GM18861 (cell line): ENCODE data around the gene SEPSECS.

Experiments used
- ATAC-seq: cut with Tn5 transposase; IDR thresholded peaks from one replicate; pipeline ENCODE4 v1.9.1; 2021; ENCODE audit not compliant: unreplicated experiment

Gene SEPSECS

GRCh38 chr4:25159837-25160713 lies at the start of gene SEPSECS:
Gene SEPSECS (minus strand): TSS chr4:25160449. CDS start chr4:25160369, 80 bp downstream.
- ATAC-seq = peak; percentile 84

GRCh38 chr4:25209702-25210101 lies 49.5 kb upstream of the SEPSECS start:
- ATAC-seq = no peak

- ATAC-seq = no peak
These were observed 47.7 kb upstream of the SEPSECS start for GRCh38 chr4:25207997-25208396.

- no peak for ATAC-seq
These were observed 38.5 kb upstream of the SEPSECS start for GRCh38 chr4:25198713-25199112.

DNA sequence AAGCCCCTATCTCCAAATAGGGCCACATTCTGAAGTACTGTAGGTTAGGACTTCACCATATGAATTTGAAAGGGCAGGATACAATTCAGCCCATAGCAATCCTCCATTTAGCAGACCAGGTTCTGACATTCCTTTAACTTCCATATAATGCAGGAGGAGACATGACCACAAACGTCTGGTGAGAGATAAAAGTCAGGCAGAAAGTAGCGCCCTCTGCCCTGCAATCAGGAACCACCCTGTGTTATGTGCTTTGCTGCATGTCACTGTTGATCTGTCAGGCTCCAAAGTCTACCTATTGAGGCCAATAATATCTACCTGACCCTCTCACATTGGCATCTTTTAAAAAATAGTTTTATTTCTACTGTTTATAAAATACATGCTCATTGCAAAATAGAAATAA lies 30.2 kb upstream of the SEPSECS start:
- no peak for ATAC-seq

DNA sequence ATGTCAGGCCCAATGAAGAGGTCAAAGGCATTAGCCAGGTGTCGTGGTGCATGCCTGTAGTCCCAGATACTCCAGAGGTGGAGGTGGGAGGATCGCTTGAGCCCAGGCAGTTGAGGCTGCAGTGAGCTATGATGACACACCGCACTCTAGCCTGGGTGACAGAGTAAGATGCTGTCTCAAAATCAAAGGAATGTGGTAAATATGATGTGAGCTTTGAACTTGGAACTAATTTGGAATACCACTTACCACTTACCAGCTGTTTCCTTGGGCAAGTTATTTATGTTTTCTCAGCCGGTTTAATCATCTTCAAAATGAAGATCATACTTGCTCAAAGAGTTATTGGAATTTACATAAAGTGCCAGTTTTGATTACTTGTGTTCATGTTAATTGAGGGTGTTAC lies 23.8 kb upstream of the SEPSECS start:
- ATAC-seq = no peak

GRCh38 chr4:25182937-25183336 lies 22.7 kb upstream of the SEPSECS start:
- ATAC-seq = no peak

DNA sequence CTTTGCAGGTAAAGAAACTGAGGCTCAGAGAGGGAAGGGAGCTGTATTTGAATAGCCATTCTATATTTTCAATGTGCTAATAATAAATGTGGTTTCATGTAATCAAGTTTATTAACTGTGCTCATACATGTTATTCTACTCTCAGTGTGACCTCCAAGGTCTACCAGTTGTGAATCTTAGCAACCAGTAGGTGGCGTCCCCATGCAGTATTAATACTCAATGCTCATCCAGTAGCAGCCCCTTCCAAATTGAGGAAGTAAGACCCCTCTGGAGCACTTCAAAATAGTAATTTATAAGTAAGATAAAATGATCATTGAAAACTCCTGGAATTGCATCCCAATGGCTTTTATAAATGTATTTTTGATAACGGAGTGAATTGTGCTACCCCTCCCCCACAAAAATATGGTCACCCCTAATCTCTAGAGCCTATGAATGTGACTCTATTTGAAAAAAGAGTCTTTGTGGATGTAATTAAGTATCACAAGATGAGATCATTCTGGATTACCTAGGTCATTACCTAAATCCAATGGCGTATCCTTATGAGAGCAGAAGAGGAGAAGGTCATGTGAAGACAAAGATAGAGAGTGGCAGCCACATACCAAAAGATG lies 20.4 kb upstream of the SEPSECS start:
- peak; percentile 86 for ATAC-seq

- no peak for ATAC-seq
These were observed 18.6 kb upstream of the SEPSECS start for GRCh38 chr4:25178838-25179261.

- ATAC-seq = no peak
These were observed 16.9 kb upstream of the SEPSECS start for GRCh38 chr4:25177147-25177546.

DNA sequence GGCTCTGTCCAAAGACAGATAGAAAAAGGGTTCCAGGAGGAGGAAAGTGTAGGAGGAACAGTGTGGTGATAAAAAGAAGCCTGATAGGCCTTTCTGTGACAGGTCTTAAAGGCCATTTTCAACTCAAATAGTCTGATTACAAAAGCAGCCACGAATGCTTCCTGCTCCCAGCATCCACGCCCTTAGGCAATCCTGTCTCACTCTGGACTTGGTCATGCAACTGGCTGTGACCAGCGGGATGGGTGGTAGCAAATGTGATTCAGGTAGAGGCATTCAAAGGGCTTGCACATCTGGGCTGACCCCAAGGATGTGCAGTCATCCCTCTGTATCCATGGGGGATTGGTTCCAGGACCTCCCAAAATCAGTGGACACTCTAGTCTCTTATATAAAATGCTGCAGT lies 14.4 kb upstream of the SEPSECS start:
- ATAC-seq = no peak

- peak; percentile 49 for ATAC-seq
These were observed 13.0 kb upstream of the SEPSECS start for GRCh38 chr4:25172961-25173915.

DNA sequence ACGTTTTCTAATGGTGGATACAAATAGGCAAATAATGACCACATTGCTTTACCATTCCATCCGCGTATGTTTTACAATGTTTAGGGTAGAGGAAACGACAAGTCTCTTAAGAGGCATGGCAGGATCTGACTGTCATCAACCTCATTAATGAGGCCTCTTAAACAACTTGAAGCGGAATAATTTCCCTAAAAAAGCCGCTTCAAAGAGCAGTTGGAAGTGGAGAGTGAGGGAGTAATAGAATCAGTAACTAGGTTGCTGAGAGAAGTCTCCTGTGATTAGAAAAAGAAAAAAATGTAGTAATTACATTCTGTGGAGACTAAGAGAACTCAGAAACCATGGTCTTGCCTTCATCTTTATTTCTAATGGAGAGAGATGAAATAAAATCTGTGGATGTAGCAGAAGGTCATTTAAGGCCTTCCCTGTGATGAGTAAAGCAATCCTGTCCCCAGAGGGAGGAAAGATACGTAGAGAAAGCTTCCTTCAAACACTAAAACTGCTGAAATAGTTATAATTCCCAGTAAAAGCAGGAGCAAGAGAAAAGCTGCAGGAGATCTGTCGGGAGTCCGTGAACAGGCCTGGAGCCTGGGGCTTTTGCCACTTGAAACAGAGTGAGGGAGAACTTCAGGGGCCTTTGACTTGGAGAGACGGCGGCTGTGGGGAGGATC lies 11.1 kb upstream of the SEPSECS start:
- ATAC-seq = no peak

DNA sequence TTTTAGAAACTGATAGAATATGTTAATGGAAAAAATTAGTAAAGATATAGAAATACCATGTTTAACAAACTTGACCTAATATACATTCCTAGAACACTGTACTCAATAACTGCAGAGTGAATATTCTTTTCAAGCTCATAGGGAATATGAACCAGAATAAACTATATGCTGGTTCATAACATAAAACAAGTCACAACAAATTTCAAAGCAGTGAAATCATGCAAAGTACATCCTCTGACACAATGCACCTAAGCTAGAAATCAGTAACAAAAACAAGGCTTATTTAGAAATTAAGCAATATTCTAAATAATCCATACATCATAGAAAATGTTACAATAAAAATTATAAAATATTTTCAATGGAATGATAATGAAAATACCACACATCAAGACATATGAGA lies 9.2 kb upstream of the SEPSECS start:
- no peak for ATAC-seq

GRCh38 chr4:25165916-25166315 lies 5.7 kb upstream of the SEPSECS start:
- ATAC-seq = no peak

- ATAC-seq = no peak
These were observed 2.9 kb upstream of the SEPSECS start for GRCh38 chr4:25163196-25163595.

DNA sequence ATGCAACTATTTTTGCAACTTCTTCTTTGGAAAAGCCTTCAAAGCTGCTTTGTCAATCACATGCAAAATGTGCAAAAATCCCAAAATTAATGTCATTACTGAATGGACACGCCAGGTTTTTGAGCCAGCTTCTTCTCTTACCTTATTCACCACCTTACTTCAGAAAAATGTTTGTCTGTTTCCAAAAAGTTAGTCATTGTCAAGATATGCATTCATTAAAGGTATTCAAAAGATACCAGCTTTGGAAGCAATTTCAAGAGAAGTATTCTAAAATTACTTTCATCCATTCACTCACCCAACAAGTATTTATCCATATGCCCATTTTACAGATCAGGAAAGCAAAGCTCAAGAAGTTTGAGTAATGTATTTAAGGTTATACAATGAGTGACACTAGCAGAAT lies 2.3 kb upstream of the SEPSECS start:
- no peak for ATAC-seq

- ATAC-seq = no peak
These were observed 1.3 kb upstream of the SEPSECS start for GRCh38 chr4:25161593-25161950.

DNA sequence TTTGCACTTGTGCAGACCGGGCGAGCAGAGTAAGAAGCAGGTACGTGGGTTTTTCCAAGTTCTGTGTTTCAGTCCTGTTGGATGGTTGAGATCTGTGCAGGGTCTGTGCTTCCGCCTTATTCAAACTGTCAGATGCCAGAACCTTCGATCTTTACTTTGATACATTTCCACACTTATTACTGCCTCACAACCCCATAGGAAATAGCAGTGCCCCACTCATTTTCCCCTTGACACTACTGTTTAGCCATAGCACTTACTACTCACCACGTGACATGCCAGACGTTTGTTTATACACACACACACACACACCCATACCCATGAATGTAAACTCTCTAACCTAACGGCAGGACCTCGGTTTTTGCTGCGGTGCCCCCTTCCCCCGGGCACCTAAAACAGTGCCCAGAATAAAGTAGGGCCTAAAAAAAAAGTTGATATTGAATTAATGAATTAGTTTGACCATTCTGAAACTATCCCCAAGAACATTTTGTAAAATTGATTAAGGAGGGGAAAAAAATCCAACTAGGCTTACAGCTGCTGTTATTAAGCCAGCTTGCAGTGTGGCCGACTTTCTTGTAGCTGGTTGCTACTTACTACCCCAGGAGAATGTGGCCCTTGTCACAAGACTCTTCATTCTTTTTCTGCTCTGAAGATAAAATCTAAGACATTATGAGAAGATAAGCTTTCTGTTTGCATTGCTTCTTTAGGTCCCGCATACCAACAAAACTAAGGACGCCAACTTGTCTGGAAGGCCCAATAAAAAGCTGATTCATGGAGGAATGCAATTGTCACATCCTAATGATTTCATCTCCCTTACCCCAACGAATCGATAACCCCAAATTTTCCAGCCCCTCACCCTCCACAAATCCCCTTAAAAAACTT lies 704 bp upstream of the SEPSECS start:
- peak; percentile 6 for ATAC-seq

DNA sequence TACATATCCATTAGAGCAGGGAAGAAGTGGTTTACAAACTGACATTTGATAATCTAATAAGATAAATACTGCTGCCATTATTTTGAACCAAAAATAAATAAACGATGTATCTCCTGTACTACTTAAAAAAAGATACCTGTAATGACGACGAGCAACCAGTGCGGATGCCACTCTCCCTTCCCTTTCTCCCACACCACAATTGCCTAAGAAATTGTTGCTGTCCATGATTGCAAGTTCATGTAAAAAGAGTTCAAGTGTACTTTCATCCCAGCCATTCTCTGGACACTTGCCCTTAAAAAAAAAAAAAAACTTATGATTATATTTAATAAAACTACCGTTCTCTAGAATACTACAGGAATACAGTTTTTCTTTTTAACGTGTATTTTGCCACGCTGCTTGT lies 1.4 kb downstream of the SEPSECS start:
- no peak for ATAC-seq
